Right cardiac atrium (tissue), 5 donors: ENCODE measurements around the gene MT1G. TPM values are rescaled to one million over a fixed set of nuclear protein-coding genes. Genes with fewer than 3 reads are reported as not detected.

Experiments used
- ATAC-seq, 2 donors: fragments of 200-7000 bp; cut with Tn5 transposase; one replicate each; pipeline versions ENCODE4 v1.8.0 to v1.9.1; 2020; ENCODE audit warnings: moderate library complexity in 2 of 2, mild to moderate bottlenecking in 1 of 2
- DNase-seq, 3 donors: peaks; one replicate each; pipeline ENCODE4 v3.0.0-alpha.2; 2020
- H3K27ac ChIP-seq: one replicate; pipeline ENCODE4 v1.5.1; 2013; ENCODE audit warnings: mild to moderate bottlenecking, low read length, control low read depth, moderate library complexity
- H3K27me3 ChIP-seq: one replicate; pipeline ENCODE4 v1.6.1; 2013; ENCODE audit not compliant: control insufficient read depth, insufficient read depth
- H3K4me1 ChIP-seq: one replicate; pipeline ENCODE4 v1.6.1; 2013; ENCODE audit warnings: low read length; ENCODE audit not compliant: control insufficient read depth, insufficient read depth
- H3K4me3 ChIP-seq: one replicate; pipeline ENCODE4 v1.5.1; 2013; ENCODE audit warnings: low read length, control low read depth
- H3K9me3 ChIP-seq: one replicate; pipeline ENCODE4 v1.6.1; 2013; ENCODE audit warnings: low read length; ENCODE audit not compliant: control insufficient read depth
- WGBS: extraction: QIAGEN DNeasy Blood & Tissue Kit; methylation state at CpG from one replicate; pipeline ENCODE4 v1.1.7; 2013; 5-methylcytosine and 5-hydroxymethylcytosine counted together
- intact Hi-C, 4 donors: fragments of 100-400 bp; cut with DNase I; formaldehyde crosslinking; loops; one replicate each; pipeline versions ENCODE4 v1.11.0 to v1.14.0; 2022 to 2023
- polyA plus RNA-seq: library from polyadenylated mRNA; stranded (reverse); fragments of 200-250 nt; gene quantifications from one replicate; pipeline ENCODE4 v1.2.3, GENCODE V29; 2013
- total RNA-seq, 4 donors: library from RNA; stranded (reverse); fragmentation: NEBNext Ultra II Directional; extraction: Animal tissue kit (Norgen Biotek cat#: 25700); gene quantifications; one replicate each; pipeline ENCODE4 v1.2.1, GENCODE V29; 2021
- donor health status: healthy with polysubstance abuse.
- donor health status: DM: no; HTN: yes; CAD: no.
- donor health status: DM: no; HTN: no; CAD: no.
- donor health status: DM: no; HTN: yes; CAD: no; lungs with severe emphysema.
- donor health status: DM: yes; HTN: yes; CAD: no.

MT1G gene
- total and polyA plus RNA-seq, 5 donors = 0.71 to 8.0 (median 1.1) TPM; not detected in 2

- intact Hi-C loops = no loop called here
- ATAC-seq (no peak), DNase-seq (no peak)
- H3K27me3 ChIP-seq = no peaks in the 10 kb centered on the region
- no peak overlapping the region for H3K27ac ChIP-seq
- no peaks in the 10 kb centered on the region for H3K9me3 ChIP-seq
- H3K4me3 ChIP-seq = no peak overlapping the region
- 88% methylated on average over 1 of the region's 1 CpG for WGBS
- H3K4me1 ChIP-seq = no peaks in the 10 kb centered on the region
Measured at GRCh38 chr16:56645311-56645710, 22.6 kb downstream of the MT1G start.

DNA sequence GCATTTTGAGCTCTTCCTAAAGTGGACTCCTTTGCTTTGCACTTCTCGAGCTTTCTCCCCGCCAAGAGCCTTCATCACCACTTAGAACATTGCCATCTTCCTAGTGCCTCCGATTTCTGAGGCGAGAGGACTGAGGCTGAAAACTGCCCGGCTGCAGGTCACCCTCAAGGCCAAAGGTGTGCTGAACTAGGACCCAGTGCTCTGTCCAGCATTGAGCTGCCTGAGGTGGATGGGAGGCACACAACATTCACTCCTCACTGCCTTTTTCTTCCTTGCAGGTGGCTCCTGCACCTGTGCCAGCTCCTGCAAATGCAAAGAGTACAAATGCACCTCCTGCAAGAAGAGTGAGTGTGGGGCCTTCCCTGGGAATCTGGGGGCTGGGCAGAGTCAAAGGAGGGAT is 24.0 kb downstream of the MT1G start:
- DNase-seq (no peak), ATAC-seq (no peak)
- no peak overlapping the region for H3K4me3 ChIP-seq
- no peaks in the 10 kb centered on the region for H3K4me1 ChIP-seq
- no peaks in the 10 kb centered on the region for H3K27me3 ChIP-seq
- 50% methylated on average over 5 of the region's 5 CpGs for WGBS
- H3K9me3 ChIP-seq = no peaks in the 10 kb centered on the region
- H3K27ac ChIP-seq = no peak overlapping the region
- intact Hi-C loops = no loop called here

DNA sequence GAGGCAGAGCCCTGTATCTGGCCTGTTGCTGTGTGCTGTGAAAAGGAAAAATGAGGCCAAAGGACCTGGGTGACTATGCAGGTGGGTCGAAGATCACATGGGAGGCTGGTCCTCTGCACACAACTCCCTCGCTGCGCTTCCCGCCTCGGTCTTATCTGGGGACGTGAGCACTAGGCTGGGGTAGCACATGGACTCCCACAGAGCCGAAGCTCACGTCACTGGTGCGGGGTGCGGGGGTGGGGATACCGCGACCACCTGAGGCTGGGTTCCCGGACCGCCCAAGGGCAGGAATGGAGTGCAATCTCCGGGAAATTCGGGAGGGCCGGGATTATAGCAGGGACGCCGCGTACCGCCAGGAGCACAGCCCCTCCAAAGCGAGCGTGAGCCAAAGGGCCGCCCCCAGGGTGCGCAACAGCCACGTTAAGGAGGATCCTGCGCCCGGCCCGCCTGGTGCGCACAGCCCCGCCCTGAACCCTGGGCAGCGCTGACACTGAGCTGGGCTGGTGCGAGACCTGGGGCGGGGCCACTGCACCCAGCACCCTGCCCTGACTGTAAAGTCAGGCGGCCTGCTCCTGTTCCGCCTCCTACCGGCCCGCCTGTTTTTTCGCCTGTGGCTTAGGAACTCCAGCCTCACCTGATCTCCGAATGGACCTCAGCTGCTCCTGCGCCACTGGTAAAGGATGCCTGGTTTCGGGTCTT is 24.6 kb downstream of the MT1G start:
- intact Hi-C loops = no loop called here

GRCh38 chr16:56641166-56641565 is 26.7 kb downstream of the MT1G start:
- intact Hi-C loops = no loop called here
- no peaks in the 10 kb centered on the region for H3K27me3 ChIP-seq
- DNase-seq = no peak
- no peak overlapping the region for H3K27ac ChIP-seq
- 95% methylated on average over 2 of the region's 2 CpGs for WGBS
- no peaks in the 10 kb centered on the region for H3K9me3 ChIP-seq
- peaks cover 1% of the 10 kb centered on the region for H3K4me1 ChIP-seq
- no peak overlapping the region for H3K4me3 ChIP-seq
- ATAC-seq = no peak

More for the DNA sequence above, 24.6 kb downstream of the MT1G start:
- H3K9me3 ChIP-seq = no peaks in the 10 kb centered on the region
- ATAC-seq (peak; percentile 93 to 94), DNase-seq (peak; percentile 84 to 93 (median 89))
- H3K4me1 ChIP-seq = peaks cover 1% of the 10 kb centered on the region
- no peaks in the 10 kb centered on the region for H3K27me3 ChIP-seq
- H3K27ac ChIP-seq = no peak overlapping the region
- H3K4me3 ChIP-seq = peak overlapping the region; percentile 17
- WGBS = 4% methylated on average over 42 of the region's 42 CpGs

- Histone ChIP-seq H3K4me3 (no peak overlapping the region), H3K4me1 (peaks cover 1% of the 10 kb centered on the region), H3K27me3 (no peaks in the 10 kb centered on the region), H3K9me3 (no peaks in the 10 kb centered on the region), H3K27ac (no peak overlapping the region)
- WGBS = 81% methylated on average over 1 of the region's 1 CpG
- DNase-seq (no peak), ATAC-seq (no peak)
- intact Hi-C loops = no loop called here
Measured at GRCh38 chr16:56640076-56640475, 27.8 kb downstream of the MT1G start.

GRCh38 chr16:56639045-56639444 is 28.8 kb downstream of the MT1G start:
- 66% methylated on average over 1 of the region's 1 CpG for WGBS
- intact Hi-C loops = no loop called here

DNA sequence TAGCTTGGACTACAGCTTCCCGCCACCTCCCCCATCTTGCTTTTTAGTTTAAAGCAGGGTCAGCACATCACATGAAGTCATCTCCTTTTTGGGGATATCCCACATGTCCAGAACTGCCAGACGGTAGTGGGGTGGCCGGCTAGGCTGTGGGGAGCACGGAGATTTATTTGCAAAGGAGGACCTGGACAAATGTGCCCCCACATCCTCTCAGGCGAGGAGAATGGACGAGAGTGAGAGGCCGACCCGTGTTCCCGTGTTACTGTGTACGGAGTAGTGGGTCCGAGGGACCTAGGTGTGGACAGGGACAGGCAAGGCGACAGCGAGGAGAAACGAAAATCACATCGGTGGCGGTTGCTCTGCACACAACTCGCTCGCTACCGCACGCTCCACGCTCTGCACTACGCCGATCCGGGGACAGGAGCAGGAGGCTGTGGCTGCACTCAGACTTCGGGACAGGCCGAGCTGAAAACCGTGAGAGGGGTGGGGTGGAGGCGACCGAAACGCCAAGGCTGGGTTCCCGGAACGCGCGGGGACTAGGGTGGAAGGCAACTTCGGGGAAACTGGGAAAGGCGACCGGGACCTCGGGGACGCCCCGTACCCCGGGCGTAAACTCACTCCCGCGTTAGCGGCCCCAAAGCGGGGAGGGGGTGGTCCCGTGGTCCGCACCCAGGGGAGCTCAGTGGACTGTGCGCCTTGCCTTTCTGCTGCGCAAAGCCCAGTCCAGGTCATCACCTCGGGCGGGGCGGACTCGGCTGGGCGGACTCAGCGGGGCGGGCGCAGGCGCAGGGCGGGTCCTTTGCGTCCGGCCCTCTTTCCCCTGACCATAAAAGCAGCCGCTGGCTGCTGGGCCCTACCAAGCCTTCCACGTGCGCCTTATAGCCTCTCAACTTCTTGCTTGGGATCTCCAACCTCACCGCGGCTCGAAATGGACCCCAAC is 29.8 kb downstream of the MT1G start, which contains the start of gene MT1A:
TSS of gene MT1A (plus strand) at position 853 of the 937 bp plus-strand sequence. CDS start at position 926, 73 bp downstream.
- 7% methylated on average over 68 of the region's 68 CpGs for WGBS
- Histone ChIP-seq H3K9me3 (no peaks in the 10 kb centered on the region), H3K4me3 (peak within 1 kb of the TSS; percentile 51), H3K4me1 (peaks cover 1% of the 10 kb centered on the region), H3K27me3 (no peaks in the 10 kb centered on the region), H3K27ac (peak within 1 kb of the TSS; percentile 3)
- ATAC-seq = peak; percentile 91
- DNase-seq = peak; percentile 91 to 95 (median 93)
- intact Hi-C loops = no loop called here

More at GRCh38 chr16:56639045-56639444, 28.8 kb downstream of the MT1G start:
- H3K4me3 ChIP-seq = no peak overlapping the region
- peaks cover 1% of the 10 kb centered on the region for H3K4me1 ChIP-seq
- H3K27ac ChIP-seq = no peak overlapping the region
- no peaks in the 10 kb centered on the region for H3K27me3 ChIP-seq
- no peaks in the 10 kb centered on the region for H3K9me3 ChIP-seq
- ATAC-seq (no peak), DNase-seq (no peak)

- 50% methylated on average over 9 of the region's 9 CpGs for WGBS
- DNase-seq (no peak), ATAC-seq (no peak)
Measured at GRCh38 chr16:56636616-56637413, 31.1 kb downstream of the MT1G start.

GRCh38 chr16:56635441-56635967 is 32.4 kb downstream of the MT1G start:
- no peak overlapping the region for H3K27ac ChIP-seq
- no peaks in the 10 kb centered on the region for H3K9me3 ChIP-seq
- ATAC-seq (no peak), DNase-seq (no peak)
- H3K4me3 ChIP-seq = peak overlapping the region; percentile 5
- peaks cover 1% of the 10 kb centered on the region for H3K4me1 ChIP-seq
- WGBS = 15% methylated on average over 40 of the region's 40 CpGs
- intact Hi-C loops = no loop called here
- no peaks in the 10 kb centered on the region for H3K27me3 ChIP-seq

More at GRCh38 chr16:56636616-56637413, 31.1 kb downstream of the MT1G start:
- Histone ChIP-seq H3K9me3 (no peaks in the 10 kb centered on the region), H3K27ac (no peak overlapping the region), H3K4me1 (peaks cover 1% of the 10 kb centered on the region), H3K4me3 (no peak overlapping the region), H3K27me3 (no peaks in the 10 kb centered on the region)
- intact Hi-C loops = no loop called here

GRCh38 chr16:56634715-56635440 is 33.0 kb downstream of the MT1G start:
- Histone ChIP-seq H3K27ac (no peak overlapping the region), H3K4me3 (peak overlapping the region; percentile 5), H3K27me3 (no peaks in the 10 kb centered on the region), H3K9me3 (no peaks in the 10 kb centered on the region), H3K4me1 (peaks cover 1% of the 10 kb centered on the region)
- intact Hi-C loops = no loop called here
- 26% methylated on average over 47 of the region's 47 CpGs for WGBS
- ATAC-seq (no peak), DNase-seq (peak in 1 of 3 donors; percentile 27)
